ENCODE measurements around the gene FOXP3. TPM values are rescaled to one million over a fixed set of nuclear protein-coding genes. Genes with fewer than 3 reads are reported as not detected.

Gene FOXP3
- total RNA-seq, 1 experiment from 2014 or later = not detected

DNA sequence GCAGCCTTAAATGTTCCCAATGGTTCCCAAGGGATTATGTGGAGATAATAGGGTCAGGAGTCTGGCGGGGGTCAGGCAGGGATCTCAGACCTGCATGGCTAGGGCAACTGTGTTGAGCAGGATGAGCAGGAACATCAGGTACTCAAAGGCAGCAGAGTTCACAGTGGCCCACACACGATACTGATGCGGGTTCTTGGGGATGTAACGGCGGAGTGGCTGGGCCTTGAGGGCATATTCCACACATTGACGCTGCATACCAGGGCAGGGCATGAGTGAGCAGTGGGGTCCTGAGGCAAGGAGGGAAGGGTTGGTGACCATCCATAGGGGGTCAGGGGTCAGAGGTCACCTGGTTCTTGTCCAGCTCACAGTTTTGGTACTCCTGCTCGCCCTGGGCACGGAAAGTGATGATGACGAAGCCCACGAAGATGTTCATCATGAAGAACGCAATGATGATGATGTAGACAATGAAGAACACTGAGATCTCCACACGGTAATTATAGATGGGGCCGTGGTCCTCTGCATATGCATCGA is 49.4 kb downstream of the FOXP3 start:
- Histone ChIP-seq H3K9me3 (ENCODE audit: low read depth, low read length, poor library complexity, severe bottlenecking) (no peaks in the 10 kb centered on the region), H3K4me1 (ENCODE audit: insufficient read depth, low read length, poor library complexity, severe bottlenecking) (no peaks in the 10 kb centered on the region), H3K4me3 (ENCODE audit: low read depth, low read length, poor library complexity, severe bottlenecking) (no peak overlapping the region), H3K27me3 (replicated peaks; ENCODE audit: insufficient read depth, low read depth, low read length, poor library complexity) (no peaks in the 10 kb centered on the region), H3K36me3 (ENCODE audit: insufficient read depth, low read length, poor library complexity, severe bottlenecking) (no peaks in the 10 kb centered on the region), H3K27ac (ENCODE audit: low read depth, low read length, poor library complexity, severe bottlenecking) (no peak overlapping the region)
- ChIA-PET POLR2A (ENCODE audit: low non-redundant PET) (no interaction called here), CTCF (no interaction called here)
- intact Hi-C loops (cut with micrococcal nuclease; ENCODE audit: unreplicated experiment) = no loop called here
- DNase-seq (ENCODE audit: low spot score) = no peak
- TF ChIP-seq CTCF (conservative IDR thresholded peaks at IDR 0.05; ENCODE audit: low read depth, low read length) (no peak), EZH2 (IDR thresholded peaks at IDR 0.05; ENCODE audit: borderline replicate concordance, low read depth, low read length, poor library complexity, severe bottlenecking) (no peak)
- BruUV-seq (replicated peaks) = no TSS peak

DNA sequence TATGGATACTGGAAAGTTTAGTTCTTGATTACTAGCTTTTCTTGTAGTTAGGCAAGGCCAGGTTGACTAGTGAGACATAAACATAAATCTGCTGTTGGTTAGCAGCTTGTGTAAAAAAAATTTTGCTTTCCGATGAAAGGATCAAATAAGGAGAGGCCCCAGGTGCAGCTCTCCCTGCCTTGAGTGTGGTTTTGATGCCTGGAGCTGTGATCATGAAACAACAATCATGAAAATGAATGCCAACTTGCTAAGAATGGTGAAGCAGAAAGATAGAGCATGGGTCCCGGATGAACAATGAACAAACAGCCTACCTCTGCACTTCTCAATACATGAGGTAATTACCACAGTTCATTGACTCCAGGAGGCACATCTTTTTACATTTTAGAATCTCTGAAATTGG is 50.1 kb downstream of the FOXP3 start:
- CTCF ChIA-PET = no interaction called here
- H3K9me3 ChIP-seq (ENCODE audit: low read depth, low read length, poor library complexity, severe bottlenecking) = no peaks in the 10 kb centered on the region
- H3K4me1 ChIP-seq (ENCODE audit: insufficient read depth, low read length, poor library complexity, severe bottlenecking) = no peaks in the 10 kb centered on the region
- intact Hi-C loops (cut with micrococcal nuclease; ENCODE audit: unreplicated experiment) = no loop called here
- no peak for DNase-seq (ENCODE audit: low spot score)
- TF ChIP-seq EZH2 (IDR thresholded peaks at IDR 0.05; ENCODE audit: borderline replicate concordance, low read depth, low read length, poor library complexity, severe bottlenecking) = no peak
- TF ChIP-seq CTCF (conservative IDR thresholded peaks at IDR 0.05; ENCODE audit: low read depth, low read length) = no peak
- POLR2A ChIA-PET (ENCODE audit: low non-redundant PET) = interaction anchor here (0.6 kb wide), 1 partner anchor 13 kb away, joined by 3 read pairs; no protein-coding TSS in a partner anchor
- no peak overlapping the region for H3K4me3 ChIP-seq (ENCODE audit: low read depth, low read length, poor library complexity, severe bottlenecking)
- H3K27ac ChIP-seq (ENCODE audit: low read depth, low read length, poor library complexity, severe bottlenecking) = no peak overlapping the region
- no peaks in the 10 kb centered on the region for H3K27me3 ChIP-seq (replicated peaks; ENCODE audit: insufficient read depth, low read depth, low read length, poor library complexity)
- no TSS peak for BruUV-seq (replicated peaks)
- H3K36me3 ChIP-seq (ENCODE audit: insufficient read depth, low read length, poor library complexity, severe bottlenecking) = no peaks in the 10 kb centered on the region

DNA sequence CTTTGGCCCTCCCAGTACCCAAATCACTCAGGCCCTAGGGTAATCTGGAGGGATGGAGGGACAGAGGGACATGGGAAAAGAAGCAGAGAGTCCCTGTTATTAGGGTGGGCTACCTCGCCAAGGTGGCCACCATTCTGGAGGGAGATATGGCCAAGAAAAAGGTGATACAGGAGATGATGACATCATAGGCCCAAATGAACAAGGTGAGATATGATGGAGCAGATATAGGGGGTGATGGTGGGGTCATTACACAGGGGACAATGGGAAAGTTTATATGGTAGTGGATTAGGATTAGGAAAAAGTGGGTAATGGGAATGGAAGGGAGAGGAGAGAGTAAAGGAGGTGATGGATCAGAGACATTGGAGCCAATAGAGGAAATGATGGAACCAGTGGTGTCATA is 51.6 kb downstream of the FOXP3 start:
- ChIA-PET CTCF (no interaction called here), POLR2A (ENCODE audit: low non-redundant PET) (no interaction called here)
- BruUV-seq (replicated peaks) = no TSS peak
- H3K27me3 ChIP-seq (replicated peaks; ENCODE audit: insufficient read depth, low read depth, low read length, poor library complexity) = no peaks in the 10 kb centered on the region
- intact Hi-C loops (cut with micrococcal nuclease; ENCODE audit: unreplicated experiment) = no loop called here
- DNase-seq (ENCODE audit: low spot score) = no peak
- H3K9me3 ChIP-seq (ENCODE audit: low read depth, low read length, poor library complexity, severe bottlenecking) = no peaks in the 10 kb centered on the region
- TF ChIP-seq CTCF (conservative IDR thresholded peaks at IDR 0.05; ENCODE audit: low read depth, low read length) (no peak), EZH2 (IDR thresholded peaks at IDR 0.05; ENCODE audit: borderline replicate concordance, low read depth, low read length, poor library complexity, severe bottlenecking) (no peak)
- H3K27ac ChIP-seq (ENCODE audit: low read depth, low read length, poor library complexity, severe bottlenecking) = no peak overlapping the region
- no peak overlapping the region for H3K4me3 ChIP-seq (ENCODE audit: low read depth, low read length, poor library complexity, severe bottlenecking)
- H3K4me1 ChIP-seq (ENCODE audit: insufficient read depth, low read length, poor library complexity, severe bottlenecking) = no peaks in the 10 kb centered on the region
- H3K36me3 ChIP-seq (ENCODE audit: insufficient read depth, low read length, poor library complexity, severe bottlenecking) = no peaks in the 10 kb centered on the region

All from A673 (cell line).